ENCODE data around the gene PCSK4. TPM values are rescaled to one million over a fixed set of nuclear protein-coding genes. Genes with fewer than 3 reads are reported as not detected.
"Not testable (repeated sequence)": the region's sequence is repeated elsewhere in the genome, so short reads cannot be mapped to it uniquely, and the experiment has no call there.

PCSK4 gene
- polyA plus RNA-seq, 4 donors = 2.1 to 9.8 (median 5.2) TPM

DNA sequence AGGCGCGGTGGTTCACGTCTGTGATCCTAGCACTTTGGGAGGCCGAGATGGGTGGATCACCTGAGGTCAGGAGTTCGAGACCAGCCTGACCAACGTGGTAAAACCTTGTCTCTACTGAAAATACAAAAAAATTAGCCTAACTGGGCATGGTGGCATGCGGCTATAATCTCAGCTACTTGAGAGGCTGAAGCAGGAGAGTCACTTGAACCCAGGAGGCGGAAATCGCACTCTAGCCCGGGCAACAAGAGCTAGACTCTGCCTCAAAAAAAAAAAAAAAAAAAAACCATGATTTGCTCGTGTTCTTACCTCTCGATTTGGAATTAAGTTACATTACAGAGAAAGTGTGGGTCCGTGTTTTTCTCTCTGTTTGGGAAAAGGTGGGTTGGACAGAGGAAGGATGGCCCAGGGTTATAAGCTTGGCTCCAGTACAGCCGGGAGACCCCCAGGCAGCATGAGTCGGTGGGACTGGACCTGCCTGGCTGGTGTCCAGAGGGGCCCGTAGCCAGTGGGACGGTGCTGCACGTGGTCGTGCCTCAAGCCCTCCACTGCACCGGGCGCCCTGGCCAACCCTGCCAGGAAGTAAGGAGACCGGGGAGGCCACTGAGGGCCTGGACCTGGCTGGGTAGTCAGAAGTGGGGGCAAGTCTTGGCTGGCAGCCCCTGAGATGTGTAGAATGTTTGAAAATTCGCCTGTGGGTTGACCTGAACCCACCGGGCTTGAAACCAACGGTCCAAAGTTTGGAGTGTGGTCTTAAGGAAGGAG lies 48.3 kb downstream of the PCSK4 start:
- DNase-seq (ENCODE audit: low read depth in 4 of 4, low spot score in 3 of 4) = no peak

DNA sequence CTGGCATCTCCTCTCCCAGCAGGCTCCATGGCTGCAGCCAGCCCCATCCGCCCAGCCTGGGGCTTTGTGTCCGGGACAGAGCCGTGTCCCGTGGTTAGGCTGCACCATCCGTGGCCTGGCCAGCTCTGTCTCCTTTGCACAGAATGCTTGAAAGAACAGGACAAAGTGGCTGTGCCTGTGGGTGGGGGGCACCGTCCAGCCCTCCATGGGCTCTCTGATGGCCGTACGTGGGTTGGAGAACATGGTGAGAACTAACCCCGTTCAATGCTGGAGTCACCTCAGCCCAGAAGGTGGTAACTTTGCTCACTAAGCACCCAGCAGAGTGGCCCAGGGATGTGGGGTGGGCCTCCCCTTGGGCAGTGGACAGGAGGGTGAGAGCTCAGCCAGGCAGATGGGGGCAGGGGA lies 49.1 kb downstream of the PCSK4 start:
- no peak for DNase-seq (ENCODE audit: low read depth in 4 of 4, low spot score in 3 of 4)

DNA sequence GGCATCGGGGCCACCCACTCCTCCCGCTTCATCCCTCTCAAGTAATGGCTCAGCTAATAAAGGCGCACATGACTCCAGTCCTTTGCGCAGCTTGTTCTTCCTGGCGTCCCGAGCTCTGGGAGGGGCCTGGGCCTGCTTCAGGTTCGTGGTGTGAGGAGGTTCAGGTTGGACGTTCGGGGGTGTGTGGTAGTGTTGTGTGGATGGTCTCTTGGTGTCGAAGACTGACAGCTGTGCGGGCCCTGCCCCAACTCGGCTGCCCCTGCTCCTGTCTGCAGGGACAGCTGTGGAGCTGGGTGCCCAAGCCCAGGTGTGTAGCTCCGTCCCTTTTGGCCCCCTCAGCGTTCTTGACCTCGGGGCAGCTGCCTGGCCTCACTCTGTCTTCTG lies 49.7 kb downstream of the PCSK4 start:
- no peak for DNase-seq (ENCODE audit: low read depth in 4 of 4, low spot score in 3 of 4)

DNA sequence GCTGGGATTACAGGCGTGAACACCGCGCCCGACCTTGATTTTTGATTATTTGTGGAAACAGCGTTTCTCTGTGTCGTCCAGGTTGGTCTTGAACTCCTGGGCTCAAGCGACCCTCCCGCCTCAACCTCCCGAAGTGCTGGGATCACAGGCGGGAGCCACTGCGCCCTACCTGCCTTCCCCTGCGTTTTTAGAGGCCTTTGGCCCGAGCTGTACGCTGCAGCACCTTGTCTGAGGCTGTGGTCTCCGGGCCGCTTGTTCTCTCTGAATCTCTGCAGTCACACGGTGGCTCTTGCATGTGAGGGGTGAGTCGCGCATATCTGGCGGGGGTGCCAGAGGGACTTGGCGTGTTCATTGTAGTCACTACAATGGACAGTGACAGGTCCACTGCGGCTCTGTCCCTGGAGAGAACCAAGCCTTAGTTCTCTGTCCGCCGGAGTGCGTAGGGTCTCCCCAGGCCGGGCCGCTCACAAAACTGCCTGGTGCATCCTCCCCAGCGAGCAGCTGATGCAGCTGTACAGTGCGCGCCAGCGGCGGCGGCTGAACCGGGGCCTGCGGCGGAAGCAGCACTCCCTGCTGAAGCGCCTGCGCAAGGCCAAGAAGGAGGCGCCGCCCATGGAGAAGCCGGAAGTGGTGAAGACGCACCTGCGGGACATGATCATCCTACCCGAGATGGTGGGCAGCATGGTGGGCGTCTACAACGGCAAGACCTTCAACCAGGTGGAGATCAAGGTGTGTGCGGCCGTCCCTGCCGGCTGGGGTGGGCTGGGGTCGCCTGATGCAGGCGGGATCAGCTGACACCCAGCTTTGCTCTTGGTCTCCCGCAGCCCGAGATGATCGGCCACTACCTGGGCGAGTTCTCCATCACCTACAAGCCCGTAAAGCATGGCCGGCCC lies 50.4 kb downstream of the PCSK4 start:
- DNase-seq (ENCODE audit: low read depth in 4 of 4, low spot score in 3 of 4) = not testable (repeated sequence)

DNA sequence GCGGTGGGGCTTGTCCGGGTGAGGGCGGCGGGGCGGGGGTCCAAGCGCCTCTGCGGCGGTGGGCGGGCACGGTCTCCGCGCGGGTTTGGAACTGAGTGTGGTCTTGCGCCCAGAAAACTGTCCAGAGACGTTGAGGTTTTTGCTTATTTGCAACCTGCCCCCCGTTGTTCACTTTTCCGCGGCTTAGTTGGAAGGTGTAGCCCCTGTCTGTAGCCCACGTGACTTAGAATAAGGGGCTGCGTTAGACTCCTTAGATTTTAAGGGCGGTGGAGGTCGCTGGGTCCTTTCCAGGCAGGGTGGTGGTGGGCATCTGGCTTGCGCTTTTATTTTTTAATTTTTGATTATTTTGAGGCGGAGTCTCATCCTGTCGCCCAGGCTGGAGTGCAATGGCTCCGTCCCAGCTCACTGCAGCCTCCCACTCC lies 51.2 kb downstream of the PCSK4 start:
- no peak for DNase-seq (ENCODE audit: low read depth in 4 of 4, low spot score in 3 of 4)

DNA sequence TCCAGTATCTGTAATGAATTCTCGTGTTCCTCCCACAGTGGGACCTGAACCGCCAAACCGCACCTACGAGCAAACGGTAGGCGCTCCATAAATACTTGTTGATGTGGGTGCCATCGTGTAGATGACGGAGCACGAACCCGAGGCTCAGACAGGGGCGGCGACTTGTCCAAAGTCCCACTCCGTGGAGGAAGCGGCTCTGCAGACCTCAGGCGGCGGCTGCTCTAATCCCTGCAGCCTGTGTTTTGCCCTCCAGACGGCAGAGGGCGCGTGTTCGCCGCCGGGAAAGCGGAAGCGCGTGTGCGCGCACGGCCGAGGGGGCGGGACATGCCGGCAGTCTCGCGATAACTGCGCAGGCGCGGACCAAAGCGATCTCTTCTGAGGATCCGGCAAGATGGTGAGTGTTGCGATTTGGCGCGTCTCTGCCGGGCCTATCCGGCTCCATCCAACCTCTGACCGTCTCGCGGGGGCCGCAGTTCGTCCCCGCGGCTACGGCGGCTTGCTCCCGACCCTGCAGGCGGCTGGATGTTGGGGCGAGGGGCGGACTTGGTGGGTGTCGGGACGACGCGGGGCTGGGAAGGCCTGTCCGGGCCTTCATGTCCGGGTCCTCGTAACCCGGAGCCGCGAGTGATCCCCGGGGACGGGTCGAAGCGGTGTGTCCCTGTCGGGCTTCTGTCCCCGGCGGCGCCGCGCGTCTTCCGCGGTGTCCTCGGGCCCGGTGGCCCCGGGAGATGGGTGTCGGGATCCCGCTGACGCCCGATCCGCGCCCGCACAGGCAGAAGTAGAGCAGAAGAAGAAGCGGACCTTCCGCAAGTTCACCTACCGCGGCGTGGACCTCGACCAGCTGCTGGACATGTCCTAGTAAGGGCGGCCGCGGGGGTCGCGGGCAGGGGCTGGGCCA lies 51.9 kb downstream of the PCSK4 start, which contains the start of gene RPS15:
RPS15 (plus strand) TSS at position 362 of the 898 bp plus-strand sequence; CDS start at position 392, 30 bp downstream.
- DNase-seq (ENCODE audit: low read depth in 4 of 4, low spot score in 3 of 4) = peak; percentile 88 to 92 (median 90)

DNA sequence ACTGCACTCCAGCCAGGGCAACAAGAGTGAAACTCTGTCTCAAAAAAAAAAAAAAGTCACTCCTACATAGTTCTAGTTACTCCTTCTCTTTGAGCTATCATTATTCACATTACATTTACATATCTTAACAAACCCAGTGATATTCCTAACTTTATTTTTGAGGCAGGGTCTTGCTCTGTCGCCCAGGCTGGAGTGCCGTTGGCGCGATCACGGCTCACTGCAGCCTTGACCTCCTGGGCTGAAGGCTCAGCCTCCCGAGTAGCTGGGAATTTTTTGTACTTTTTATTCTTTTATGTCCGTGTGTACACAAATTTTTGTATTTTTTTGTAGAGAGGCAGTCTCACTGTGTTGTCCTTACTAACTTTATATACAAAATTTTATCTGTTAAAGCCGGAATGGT lies 52.5 kb downstream of the PCSK4 start:
- no peak for DNase-seq (ENCODE audit: low read depth in 4 of 4, low spot score in 3 of 4)

DNA sequence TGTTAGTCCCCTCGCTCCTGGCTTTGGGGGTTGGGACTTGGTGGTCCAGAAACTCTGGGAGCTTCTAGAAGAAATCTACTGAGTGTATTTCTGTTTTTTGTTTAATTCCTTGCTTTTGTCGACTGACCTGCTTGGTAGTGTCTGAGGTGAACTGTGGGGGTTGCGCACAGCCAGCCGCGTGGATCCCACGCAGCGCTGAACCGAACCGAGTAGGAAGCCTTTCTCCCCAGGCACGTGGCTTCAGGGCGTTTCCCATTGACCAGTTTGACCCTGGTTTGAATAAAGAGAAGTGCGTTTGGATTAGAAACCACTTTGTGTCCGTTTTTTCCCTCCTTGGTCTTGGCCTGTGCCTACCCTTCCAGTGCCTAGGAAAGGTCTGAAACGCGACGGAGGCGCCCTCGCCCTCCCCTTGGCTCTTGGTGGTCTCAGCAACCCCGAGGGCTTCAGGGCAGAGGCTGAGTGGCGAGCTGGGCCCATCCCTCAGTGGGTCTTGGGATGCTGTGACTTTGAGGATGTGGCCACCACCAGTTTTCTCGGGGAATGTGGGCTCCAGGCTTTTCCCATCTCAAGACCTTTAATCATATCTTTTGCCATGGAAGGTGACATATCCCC lies 54.7 kb downstream of the PCSK4 start:
- no peak for DNase-seq (ENCODE audit: low read depth in 4 of 4, low spot score in 3 of 4)

DNA sequence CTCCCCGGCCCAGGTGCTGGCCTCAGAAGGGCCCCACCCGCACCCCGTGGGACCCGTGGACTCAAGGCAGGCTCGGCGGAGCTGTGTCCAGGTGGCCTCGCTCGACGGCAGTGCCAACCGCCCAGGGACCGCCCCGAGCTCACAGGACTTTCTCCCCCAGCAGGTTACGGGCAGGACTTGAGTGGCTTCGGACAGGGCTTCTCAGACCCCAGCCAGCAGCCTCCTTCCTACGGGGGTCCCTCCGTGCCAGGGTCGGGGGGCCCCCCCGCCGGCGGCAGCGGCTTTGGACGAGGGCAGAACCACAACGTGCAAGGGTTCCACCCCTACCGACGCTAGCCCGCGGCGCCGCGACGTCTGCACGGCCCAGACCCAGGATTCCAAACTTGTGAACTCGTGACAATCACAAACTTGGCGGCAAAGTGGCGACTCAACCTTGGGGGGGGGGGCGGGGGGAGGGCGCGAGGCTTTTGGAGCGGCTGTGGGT lies 55.5 kb downstream of the PCSK4 start:
- no peak for DNase-seq (ENCODE audit: low read depth in 4 of 4, low spot score in 3 of 4)

DNA sequence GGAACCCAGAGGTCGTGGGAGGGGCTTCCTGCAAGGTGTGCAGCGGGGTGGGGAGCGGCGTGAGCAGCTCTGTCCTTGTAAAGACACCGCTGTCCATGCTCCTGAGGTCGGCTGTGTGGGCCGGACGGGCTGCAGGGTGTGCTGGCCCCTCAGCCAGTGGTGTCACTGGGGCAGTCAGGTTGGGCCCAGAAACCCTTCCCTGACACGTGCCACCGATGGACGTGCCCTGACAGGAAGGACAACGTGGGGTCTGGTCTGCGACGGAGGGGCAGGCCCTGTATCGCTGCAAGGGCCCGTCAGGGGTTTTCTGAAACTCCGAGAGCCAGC lies 56.1 kb downstream of the PCSK4 start:
- DNase-seq (ENCODE audit: low read depth in 4 of 4, low spot score in 3 of 4) = no peak

DNA sequence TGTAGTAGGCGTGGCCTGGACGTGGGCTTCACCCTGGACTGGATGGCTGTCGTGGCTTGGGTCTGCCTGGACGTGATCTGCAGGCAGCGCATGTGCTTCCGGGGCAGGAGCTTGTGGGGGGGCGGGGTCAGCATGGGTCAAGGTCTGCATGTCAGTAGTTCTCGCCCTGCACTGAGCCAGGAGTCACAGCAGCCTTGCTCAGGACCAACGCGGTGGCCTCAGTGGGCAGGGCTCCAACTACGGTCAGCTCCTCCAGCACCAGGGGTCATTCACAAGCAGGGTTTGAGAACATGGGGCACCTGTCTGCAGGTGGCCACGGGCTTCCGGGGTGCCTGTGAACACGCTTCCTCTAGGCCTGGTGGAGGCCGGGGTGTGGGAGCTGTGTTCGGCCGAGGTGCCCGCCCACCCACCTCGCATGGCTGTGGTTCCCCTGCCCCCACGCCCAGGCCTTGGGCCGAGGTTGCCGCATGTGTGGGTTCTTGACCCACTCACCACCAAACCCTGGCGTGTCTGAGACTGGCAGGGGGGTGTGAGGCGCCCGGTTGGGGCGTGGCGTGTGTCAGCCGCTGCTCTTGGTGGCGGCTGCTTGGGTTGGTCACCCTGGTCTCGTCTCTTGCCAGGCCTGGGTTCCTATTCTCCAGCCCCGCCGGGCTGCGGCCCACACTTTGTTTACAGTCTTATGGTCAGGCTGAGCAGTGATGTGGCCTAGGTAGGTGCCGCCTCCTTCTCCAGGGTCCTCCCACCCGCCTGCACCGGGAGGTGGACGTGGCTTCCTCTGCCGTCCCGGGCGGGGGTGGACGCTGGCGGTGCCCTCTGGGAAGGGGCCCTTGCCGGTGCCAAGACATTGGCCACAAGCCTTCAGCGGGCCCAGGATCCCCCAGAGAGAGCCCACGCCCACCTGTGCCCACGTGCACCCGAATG lies 56.8 kb downstream of the PCSK4 start:
- no peak for DNase-seq (ENCODE audit: low read depth in 4 of 4, low spot score in 3 of 4)

DNA sequence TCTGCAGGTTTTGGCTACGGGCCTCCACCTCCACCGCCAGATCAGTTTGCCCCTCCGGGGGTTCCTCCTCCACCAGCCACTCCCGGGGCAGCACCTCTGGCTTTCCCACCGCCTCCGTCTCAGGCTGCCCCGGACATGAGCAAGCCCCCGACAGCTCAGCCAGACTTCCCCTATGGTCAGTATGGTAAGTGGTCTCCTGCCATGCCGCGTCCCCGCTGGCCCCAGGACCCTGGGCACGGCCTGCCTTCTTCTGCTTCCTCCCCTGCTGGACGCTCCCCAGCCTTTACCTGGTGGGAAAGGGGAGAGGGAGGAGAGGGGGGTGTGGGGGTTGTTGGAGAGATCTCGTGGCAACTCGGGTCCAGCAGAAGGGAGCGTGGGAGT lies 57.7 kb downstream of the PCSK4 start:
- no peak for DNase-seq (ENCODE audit: low read depth in 4 of 4, low spot score in 3 of 4)

DNA sequence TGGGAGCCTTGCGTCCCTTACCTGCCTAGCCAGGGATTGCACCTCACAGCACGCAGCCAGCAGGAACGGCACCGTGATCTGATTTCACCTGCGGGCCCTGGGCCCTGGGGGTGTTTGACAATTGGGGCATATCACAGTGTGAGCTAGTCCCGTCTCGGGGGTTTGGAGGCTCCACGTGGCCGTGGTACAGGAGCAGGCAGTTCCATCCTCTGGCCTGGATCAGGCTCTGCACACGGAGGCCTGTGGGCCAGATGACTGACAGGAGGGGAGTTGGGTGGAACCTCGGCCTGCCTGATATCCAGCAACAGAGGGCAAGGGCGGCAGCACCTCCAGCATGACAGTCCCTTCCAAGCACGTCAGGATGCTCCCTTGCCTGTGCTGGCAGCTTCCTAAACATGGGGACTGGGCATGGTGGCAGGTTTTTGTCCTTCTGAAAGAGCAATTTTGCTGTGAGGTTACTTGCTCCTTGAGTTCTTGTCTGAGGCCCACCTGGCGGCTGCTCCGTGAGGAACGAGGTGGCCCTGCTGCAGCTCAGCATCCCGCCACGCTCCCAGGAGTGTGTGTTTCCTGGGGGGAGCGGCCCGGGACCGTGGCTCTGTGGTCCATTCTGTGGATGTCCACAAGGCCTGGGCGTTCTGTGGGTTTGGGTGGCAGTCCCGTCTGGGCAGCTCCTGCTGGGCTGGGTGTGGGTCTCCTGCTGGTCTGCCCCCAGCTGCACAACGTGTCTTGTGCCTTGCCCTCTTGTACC lies 58.2 kb downstream of the PCSK4 start:
- DNase-seq (ENCODE audit: low read depth in 4 of 4, low spot score in 3 of 4) = no peak

Other genes with a start within 250 kb of the PCSK4 start
- gene ATP5F1D, start 248.6 kb downstream of the PCSK4 start, polyA plus RNA-seq (ENCODE audit: insufficient read length in 4 of 4) = 100 to 1,000 TPM in 1 of 4 donors, 10 to 100 TPM in 3; 56.5 to 155 (median 92.1) TPM
- 10 to 100 TPM; 45.4 to 73.1 (median 48.0) TPM for gene MIDN, start 241.8 kb downstream of the PCSK4 start, polyA plus RNA-seq (ENCODE audit: insufficient read length in 4 of 4)
- gene CIRBP, start 221.0 kb downstream of the PCSK4 start, polyA plus RNA-seq (ENCODE audit: insufficient read length in 4 of 4) = 100 to 1,000 TPM; 704 to 940 (median 807) TPM
- gene FAM174C, start 214.8 kb downstream of the PCSK4 start, polyA plus RNA-seq (ENCODE audit: insufficient read length in 4 of 4) = 10 to 100 TPM; 13.3 to 29.7 (median 15.8) TPM
- 1 to 10 TPM; 1.8 to 4.6 (median 3.1) TPM for gene EFNA2, start 204.5 kb downstream of the PCSK4 start, polyA plus RNA-seq (ENCODE audit: insufficient read length in 4 of 4)
- 10 to 100 TPM; 32.0 to 90.9 (median 46.4) TPM for gene NDUFS7, start 106.4 kb downstream of the PCSK4 start, polyA plus RNA-seq (ENCODE audit: insufficient read length in 4 of 4)
- gene GAMT, start 88.8 kb downstream of the PCSK4 start, polyA plus RNA-seq (ENCODE audit: insufficient read length in 4 of 4) = 10 to 100 TPM; 24.2 to 37.3 (median 30.3) TPM
- gene DAZAP1, start 82.8 kb downstream of the PCSK4 start, polyA plus RNA-seq (ENCODE audit: insufficient read length in 4 of 4) = 100 to 1,000 TPM in 1 of 4 donors, 10 to 100 TPM in 3; 61.7 to 103 (median 80.9) TPM
- gene RPS15, start 52.0 kb downstream of the PCSK4 start, polyA plus RNA-seq (ENCODE audit: insufficient read length in 4 of 4) = 100 to 1,000 TPM; 544 to 886 (median 605) TPM
- gene APC2, start 40.2 kb downstream of the PCSK4 start, polyA plus RNA-seq (ENCODE audit: insufficient read length in 4 of 4) = 1 to 10 TPM; 1.0 to 1.5 (median 1.2) TPM
- gene C19orf25, start 11.1 kb downstream of the PCSK4 start, polyA plus RNA-seq (ENCODE audit: insufficient read length in 4 of 4) = 10 to 100 TPM; 16.5 to 37.0 (median 21.9) TPM
- 10 to 100 TPM in 2 of 4 donors, 1 to 10 TPM in 2; 2.2 to 23.5 (median 14.0) TPM for gene REEP6, start 831 bp upstream of the PCSK4 start, polyA plus RNA-seq (ENCODE audit: insufficient read length in 4 of 4)
- gene ADAMTSL5, start 22.7 kb upstream of the PCSK4 start, polyA plus RNA-seq (ENCODE audit: insufficient read length in 4 of 4) = 1 to 10 TPM in 2 of 4 donors, under 1 TPM in 2; 0.79 to 2.5 (median 0.96) TPM
- gene PLK5, start 33.7 kb upstream of the PCSK4 start, polyA plus RNA-seq (ENCODE audit: insufficient read length in 4 of 4) = under 1 TPM; 0.11 to 0.70 (median 0.35) TPM
- 10 to 100 TPM; 21.8 to 33.4 (median 31.2) TPM for gene MEX3D, start 78.0 kb upstream of the PCSK4 start, polyA plus RNA-seq (ENCODE audit: insufficient read length in 4 of 4)
- gene MBD3, start 102.5 kb upstream of the PCSK4 start, polyA plus RNA-seq (ENCODE audit: insufficient read length in 4 of 4) = 10 to 100 TPM; 43.1 to 80.9 (median 44.9) TPM
- gene UQCR11, start 115.1 kb upstream of the PCSK4 start, polyA plus RNA-seq (ENCODE audit: insufficient read length in 4 of 4) = 100 to 1,000 TPM in 2 of 4 donors, 10 to 100 TPM in 2; 86.3 to 159 (median 107) TPM
- gene TCF3, start 162.3 kb upstream of the PCSK4 start, polyA plus RNA-seq (ENCODE audit: insufficient read length in 4 of 4) = 100 to 1,000 TPM; 104 to 127 (median 108) TPM

Measured in left renal pelvis (tissue), 4 donors.